NCI-H1694 (cell line): ENCODE data around the gene F5.
"Not testable (repeated sequence)": the region's sequence is repeated elsewhere in the genome, so short reads cannot be mapped to it uniquely, and the experiment has no call there.

ENCODE experiments used
- DNase-seq: peaks from one replicate; lab custom pipeline; 2025; lab: John Stamatoyannopoulos, UW

The F5 gene

DNA sequence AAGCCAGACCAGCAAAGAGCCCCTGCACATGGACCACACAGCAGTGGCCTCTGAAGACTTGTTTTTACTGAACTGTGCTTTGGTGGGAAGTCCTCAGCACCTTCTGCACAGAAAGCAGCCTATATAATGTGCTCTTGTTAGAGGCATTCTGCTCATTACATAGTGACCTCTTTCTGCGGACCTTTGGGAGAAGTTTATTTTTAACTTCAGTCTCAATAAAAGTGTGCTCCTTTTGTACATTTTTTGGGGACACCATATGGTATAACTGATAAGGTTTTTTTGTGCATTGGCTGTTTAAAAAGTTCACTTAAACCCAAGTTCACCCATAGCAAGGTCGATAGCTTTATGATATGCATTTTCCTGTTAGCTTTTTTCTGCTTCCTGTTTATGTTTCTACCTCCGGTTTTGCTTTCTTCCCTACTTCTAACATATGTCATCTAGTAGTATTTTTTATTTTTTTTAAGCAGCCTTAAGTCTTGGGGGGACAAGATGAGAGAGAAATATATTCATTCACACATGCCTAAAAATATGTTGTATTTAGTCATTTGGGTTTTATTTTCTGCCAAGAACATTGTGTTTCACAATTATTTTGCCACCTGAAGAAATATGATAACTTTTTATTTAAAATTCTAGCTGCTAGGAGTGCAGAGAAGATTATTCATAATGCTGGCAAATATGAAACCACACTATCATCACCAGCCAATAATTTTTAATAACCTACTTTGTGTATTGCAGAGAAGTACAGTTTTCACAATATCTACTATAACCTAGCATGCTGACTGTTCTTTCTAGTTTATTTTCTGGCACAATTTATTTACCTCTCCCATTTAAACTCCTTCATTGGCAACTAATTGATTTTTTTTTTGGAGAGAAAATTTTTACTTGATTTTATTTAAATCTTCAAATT is 77.6 kb downstream of the F5 start:
- DNase-seq = no peak

DNA sequence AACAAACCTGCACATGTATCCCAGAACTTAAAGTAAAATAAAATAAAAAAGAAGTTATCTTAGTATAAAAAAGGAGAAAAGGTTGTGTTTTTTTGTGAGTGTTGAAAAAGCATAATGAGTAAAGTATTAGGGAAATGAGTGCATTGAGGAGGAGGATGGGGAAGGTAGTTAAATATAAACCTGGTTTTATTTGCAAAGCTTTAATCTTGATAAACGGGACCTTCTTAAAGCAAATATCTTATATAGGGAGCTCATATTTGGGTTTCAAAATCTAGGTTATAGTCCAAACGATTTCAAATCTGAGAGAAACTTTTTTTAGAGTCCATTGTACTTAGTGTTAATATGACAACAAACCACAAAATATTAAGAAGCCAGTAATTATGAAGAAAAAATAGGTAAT is 78.9 kb downstream of the F5 start:
- no peak for DNase-seq

DNA sequence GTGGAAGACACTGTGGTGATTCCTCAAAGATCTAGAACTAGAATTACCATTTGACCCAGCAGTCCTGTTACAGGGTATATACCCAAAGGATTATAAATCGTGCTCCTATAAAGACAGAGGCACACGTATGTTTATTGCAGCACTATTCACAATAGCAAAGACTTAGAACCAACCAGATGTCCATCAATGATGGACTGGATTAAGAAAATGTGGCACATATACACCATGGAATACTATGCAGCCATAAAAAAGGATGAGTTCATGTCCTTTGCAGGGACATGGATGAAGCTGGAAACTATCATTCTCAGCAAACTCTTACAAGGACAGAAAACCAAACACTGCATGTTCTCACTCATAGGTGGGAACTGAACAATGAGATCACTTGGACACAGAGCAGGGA is 82.7 kb downstream of the F5 start:
- not testable (repeated sequence) for DNase-seq

DNA sequence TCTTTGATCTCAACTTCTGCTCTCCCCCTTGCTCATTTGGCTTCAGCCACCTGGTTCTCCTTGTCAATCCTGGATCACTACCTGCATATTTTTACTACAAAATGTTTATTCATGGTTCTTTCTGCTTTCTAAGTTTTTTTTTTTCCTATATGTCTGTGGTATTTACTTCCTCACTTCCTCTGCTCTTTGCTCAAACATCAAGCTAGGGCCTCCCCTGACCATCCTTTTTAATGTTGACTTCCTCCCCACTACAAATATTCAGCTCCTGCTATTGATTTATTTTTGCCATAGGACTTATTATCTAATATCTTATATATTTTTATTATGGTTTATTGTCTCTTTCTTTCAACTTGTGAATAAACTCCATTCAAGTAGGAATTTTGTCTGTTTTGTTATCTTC is 86.5 kb downstream of the F5 start:
- no peak for DNase-seq

DNA sequence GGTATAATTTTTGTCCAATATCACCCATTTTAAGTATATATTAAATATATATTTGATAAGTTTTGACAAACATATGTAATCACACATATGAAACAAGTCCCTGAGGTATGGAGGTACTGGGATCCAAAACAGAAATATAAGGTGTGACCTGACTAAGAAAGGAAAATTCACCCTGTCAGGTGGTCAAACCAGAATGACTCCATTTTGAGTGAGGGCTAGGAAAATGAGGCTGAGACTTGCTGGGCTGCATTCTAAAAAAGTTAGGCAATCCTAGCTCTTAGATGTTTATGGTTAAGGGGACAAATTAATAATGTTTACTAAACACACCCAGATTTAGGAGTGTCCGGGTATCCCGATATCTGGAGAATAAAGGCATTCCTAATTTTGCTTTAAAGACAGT is 89.0 kb downstream of the F5 start:
- DNase-seq = no peak

DNA sequence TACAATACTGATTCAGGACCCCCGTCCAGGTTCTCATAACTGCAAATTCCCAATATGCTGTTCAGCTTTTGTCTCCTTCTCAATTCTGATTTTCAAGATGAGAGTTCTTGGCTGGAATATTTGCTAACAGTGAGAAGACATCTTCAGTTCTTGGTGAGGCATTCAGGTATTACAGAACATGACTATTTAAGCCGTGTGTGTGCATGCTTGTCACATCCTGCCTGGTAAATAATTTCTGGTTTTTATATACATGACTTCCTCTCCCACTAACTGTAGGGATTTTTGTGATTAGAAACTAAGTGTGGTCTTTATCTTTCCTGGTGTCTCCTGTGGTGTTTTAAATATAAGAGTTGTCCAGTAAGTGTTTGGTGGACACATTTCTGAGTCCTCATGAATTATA is 90.4 kb downstream of the F5 start:
- DNase-seq = no peak

DNA sequence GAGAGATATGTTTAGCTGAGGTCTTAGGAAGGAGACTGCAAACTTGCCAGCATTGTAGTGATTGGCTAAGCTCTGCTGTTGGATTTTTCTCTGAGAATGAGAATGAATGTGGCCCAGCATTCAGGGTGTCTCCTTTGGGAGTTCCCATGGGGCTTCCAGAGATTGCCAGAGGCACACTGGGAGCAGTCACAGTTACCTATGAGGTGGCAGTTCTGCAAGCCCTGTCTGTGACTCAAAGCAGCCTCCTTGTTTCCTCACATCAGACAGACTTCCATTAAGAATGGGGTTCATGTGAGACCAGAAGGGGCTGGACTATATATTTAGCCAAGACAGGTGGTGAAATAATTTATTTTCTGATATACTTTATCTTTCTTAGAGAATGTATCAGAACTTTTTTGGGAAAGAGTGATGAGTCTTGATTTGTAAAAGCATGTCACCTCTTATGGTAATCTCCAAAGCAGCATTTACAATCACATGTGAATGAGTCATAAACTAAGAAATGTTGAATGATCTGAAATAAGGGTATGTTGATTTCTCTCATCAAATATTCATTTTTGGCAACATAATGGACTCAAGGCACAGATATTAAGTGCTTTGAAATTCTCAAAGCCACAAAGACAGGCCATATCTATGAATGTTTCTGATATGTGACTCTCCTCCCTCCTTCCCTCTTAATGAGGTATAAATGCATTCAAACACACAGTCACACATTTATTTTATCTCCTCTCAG is 91.1 kb downstream of the F5 start:
- no peak for DNase-seq

DNA sequence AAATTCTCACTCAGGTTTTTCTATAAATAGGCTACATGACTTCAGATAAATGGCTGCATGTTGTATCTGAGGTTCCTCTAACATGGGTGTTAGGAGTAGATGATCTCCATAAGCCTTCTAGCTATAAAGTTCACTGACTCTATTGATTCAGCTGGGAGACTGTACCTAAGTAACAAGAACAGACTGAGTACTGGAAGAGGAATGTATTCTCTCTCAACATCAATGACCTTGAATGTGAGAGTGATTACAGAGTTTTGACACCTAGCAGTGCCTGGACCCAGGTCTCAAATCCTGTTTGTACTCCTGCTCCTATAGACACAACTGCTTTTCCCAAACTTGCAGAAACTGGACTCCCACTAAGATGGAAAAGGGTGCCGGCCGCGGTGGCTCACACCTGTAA is 91.9 kb downstream of the F5 start:
- no peak for DNase-seq

DNA sequence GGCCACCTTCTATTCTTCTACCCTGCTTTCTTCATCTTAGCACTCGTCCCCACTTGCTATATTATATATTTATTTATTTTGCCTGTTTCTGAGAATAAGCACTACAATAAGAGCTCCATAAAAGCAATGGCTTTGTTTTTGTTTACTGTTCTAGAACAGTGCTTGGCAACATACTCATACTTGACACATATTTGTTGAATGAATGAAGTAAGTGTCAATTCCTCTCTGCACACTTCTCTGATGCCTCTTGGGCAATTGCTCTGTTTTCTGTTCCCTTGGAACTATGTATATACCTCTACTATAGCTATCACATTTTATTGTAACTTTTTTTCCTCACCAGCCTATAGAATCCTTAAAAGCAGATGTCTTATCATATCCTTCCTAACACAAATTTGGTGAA is 93.0 kb downstream of the F5 start:
- DNase-seq = no peak

DNA sequence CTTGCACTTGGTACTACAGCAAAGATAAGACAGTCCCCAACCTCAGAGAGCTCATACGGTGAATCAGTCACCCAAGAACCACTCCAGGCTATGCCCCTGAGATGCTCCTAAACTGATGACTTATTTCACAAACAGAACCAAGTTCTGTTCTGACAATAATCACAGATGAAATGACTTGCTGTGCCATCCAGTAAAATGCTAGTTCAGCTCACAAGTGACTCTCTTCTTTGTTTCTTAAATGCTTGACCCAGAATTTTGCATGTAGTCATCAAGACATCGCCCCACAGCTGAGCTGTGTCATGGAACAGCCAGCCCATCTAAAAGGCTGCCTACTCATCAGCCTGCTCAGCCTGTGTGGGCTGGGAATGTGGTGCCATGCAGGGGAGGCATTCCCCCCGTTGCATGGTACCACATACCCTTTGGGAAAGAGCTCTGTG is 94.4 kb downstream of the F5 start:
- DNase-seq = no peak

DNA sequence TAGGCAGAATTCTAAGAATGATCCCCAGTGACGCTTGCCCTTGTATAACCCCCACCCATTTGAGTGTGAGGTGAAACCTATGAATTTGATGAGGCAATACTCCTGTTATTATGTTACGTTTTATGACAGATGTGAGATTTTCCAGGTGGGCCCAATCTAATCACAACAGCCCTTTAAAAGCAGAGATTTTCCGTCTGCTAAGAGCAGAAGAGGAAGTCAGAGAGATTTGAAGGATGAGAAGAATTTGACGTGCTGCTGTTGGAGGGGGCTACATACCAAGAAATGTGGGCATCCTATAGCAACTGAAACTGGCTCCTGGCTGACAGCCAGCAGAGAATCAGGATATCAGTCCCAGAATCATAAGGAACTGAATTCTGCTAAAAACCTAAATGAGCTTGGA is 98.1 kb downstream of the F5 start:
- no peak for DNase-seq

DNA sequence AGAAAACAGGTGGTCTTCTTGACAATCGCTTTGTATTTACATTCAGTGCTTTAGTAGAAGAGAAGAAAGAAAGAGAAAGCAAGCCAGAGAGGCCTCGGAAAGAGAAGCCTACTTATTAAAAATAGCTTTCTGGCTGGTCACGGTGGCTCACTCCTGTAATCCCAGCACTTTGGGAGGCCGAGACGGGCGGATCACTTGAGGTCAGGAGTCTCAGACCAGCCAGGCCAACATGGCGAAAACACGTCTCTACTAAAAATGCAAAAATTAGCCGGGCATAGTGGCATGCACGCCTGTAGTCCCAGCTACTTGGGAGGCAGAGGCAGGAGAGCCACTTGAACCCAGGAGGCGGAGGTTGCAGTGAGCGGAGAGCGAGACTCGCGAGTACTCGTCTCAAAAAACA is 98.7 kb downstream of the F5 start:
- DNase-seq = no peak

DNA sequence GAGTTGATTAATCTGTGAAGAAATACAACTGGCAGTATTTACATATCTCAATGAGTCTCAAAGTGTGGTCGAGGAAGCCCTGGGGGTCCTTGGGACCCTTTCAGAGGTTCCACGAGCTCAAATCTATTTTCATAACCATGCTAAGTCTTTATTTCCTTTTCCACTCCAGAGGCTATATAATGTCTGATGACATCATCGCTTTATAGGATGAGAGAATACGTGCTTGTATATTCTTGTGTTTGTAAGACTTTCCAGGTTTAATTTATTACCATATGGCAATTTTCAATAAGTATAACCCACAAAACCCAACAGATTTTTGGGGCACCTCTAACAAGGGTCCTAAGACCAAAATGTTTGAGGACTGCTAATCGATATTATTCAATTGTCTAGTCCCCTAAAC is 99.1 kb downstream of the F5 start:
- DNase-seq = no peak

DNA sequence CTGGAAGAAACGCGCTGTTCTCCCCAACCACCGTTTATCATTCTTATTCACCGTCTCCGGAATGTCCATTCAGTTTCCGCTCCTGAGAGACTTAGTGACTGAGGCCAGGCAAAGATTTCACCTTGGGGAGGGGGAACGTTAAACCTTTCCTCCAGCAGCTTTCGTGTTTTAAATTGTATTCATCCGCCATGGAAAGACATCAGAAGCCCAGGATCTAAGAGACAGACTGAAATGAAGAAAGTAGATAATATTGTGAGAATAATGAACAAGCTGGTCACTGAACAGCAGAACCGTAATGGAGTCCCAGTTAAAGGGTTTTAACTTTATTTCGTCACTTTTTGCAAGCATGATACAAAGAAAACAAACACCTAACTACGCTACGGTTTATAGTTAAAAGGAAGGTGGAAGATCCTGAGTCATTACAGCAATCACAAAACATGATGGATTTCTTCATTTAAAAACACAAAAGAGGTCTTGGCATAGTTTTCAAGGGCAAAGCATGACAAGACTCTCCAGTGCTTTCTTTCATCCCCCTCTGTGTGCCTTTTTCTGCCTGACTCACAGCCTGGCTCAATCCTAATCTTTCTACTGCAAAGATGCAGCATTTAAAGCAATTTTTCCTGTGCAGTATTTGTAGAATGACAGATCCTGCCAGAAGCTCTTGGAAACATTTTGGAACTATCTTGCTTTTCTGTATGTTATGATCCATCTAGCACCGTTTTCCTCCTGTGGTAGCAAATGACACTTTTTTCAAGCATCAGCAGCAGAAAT is 99.8 kb downstream of the F5 start:
- no peak for DNase-seq

DNA sequence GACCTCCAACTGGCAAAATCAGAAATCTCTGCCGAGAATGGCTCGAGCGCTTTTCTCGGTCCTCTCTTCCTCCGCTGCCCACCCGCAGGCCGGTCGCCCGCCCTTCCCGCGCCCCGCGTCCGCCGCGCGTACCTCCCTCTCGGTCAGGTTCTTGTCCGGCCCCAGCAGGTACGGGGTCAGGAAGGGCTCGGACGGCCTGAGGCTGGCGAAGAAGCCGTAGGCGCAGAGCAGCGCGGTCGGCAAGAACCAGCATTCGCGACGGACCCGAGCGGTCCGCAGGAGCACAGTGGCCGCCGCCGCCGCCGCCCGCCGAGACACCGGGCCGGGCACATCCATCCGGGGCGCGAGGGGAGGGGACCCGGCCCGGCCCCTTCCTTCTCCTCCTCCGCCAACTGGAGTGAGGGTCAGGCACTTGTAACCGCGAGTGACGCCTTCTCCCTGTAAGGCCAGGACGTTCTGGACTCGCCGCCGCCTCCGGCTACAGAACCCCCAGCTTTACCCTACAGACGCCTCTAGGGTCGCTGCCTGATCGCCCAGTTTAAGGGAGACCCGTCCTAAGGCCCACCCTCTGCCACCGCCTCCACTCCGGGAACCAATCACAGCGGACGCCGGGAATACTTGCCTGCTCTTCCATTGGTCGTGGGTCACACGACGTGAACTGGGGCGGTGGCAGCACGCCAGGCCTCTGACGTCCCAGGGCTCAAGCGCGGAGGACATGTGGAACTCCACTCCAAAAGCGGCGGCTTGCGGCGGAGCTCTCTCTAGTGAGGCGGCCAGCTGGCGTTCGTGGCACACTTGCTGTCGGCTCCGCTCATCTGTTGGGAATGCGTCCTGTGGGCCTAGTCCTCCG is 100.6 kb downstream of the F5 start, which contains the start of gene SLC19A2:
Gene SLC19A2, minus strand, starts transcription at position 514 of the 850 bp plus-strand sequence. Its CDS starts 178 bp downstream, at position 336.
- DNase-seq = peak; percentile 99

DNA sequence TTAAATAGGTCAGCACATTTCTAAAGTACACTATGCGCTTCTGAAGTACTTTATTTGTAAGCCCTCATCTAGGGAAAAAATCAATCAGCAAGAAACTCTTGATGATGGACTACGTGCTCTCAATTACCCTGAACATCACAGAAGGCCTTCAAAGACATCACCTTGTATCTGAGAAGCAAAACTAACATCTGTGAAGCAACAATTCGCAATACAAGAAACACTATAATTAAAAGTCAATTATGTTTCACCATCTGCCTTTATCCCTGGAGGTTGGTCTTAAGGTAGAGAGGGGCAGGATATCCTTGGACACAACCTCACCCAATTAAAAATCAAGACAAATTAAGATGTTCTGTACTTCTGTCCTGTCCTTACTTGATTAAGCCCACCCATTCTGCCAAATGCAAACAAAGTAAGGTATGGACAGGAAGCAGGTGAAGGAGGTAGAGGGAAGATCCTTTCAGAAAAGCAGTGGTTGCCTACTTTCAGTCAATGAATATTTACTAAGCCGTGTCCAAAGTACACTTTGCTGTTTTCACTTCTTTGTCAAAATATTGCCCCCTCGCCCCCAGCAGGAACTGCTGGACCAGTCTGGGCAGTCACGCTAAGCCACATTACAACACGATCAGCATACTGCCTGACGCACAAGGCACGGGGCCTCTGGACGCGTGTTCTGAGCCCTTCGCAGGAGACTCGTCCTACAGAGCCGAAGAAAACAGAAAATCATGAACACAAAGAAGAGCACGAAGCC is 101.4 kb downstream of the F5 start:
- DNase-seq = no peak

DNA sequence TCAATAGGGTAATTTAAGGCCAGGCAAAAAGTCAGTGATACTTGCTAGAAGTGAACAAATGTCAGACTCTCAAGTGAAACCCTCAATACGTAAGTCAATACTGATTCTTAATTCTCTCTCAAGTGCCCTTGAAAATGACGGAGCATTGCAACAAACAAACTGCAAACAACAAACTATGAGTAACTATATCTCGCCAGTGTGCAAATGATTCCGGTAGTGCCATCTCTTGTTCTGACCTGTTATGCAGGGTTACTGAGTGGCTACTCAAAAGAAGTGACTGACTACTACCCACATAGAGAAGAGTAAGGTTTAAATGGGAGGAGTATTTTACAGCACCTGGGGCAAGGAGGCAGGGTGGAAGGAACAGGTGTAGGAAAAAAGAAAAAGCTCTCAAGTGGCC is 102.2 kb downstream of the F5 start:
- no peak for DNase-seq

DNA sequence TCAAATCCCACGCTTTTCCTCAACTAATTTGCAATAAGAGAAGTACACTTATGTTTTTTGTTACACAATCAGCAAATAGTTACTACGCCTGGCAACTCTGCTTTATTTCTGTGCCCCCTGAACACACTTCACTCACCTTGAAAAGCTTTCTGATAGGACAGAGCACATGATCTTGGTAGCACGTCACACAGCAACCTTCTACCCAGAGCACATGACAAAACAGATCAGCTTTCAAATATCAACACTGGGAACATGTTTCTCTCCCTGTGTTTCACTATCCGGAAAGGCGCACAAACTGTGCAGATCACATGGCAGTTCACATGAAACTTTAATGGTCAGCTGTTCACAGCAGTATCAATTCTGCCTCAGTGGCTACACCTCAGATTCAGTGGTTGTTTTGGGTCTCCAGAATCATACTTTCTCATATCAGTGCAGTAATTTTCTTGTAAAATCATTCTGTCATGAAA is 102.7 kb downstream of the F5 start:
- no peak for DNase-seq

DNA sequence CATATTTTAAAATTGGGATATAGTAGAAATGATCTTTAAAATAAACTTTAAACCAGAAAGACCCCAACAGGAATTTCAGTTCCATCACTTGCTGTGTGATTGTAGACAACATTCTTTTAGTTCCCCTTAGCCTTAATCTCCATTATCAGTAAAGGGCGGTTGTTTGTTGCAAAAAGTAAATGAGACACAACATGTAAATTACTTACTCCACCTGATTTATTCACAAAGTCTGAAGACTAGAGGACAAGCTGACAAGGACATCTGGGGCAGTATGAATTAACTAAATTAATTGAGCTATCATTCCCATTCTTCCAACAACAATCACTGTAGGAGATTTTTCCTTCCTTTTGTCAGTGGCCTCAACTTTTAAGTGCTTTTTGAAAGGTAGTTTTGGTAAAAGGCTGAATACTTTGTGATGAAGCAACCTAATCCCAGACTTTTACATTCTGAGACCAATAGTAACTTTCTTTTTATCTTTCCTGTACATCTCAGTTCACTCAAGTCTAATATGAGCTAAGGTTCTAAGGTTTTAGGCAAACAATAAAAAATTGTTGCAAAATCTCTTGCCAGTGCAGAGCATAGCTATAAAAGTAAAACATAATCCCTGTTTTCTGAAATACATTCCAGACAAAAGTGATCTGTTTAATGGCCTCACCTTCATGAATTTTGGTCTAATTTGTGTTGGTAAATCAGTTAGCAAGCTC is 106.8 kb downstream of the F5 start:
- no peak for DNase-seq

DNA sequence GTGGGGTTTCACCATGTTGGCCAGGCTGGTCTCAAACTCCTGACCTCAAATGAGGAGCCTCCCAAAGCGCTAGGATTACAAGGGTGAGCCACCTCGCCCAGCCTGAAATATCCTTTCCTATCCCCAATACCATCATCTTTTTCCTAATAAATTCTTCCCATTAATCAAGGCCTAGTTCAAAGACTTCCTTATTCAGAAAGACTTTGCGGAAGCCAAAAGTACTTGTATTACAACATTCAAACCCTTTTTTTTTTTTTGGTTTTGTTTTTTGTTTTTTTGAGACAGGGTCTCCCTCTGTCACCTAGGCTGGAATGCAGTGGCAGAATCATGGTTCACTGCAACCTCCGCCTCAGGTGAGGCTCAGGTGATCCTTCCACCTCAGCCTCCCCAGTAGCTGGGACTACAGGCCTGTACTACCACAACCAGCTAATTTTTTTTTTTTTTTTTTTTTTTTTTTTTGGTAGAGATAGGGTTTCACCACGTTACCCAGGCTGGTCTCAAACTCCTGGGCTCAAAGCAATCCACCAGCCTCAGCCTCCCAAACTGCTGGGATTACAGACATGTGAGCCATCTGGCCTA is 108.1 kb downstream of the F5 start:
- no peak for DNase-seq
